ENCODE measurements around the gene RPL15. TPM values are rescaled to one million over a fixed set of nuclear protein-coding genes. Genes with fewer than 3 reads are reported as not detected.

The RPL15 gene
- total and polyA plus RNA-seq, 2 of the 13 experiments (the other 11 are each of a cell fraction or from before 2014, with no cell fraction given) = 1,297 to 3,693 TPM

GRCh38 chr3:23945913-23946687 is 29.2 kb downstream of the RPL15 start (continued):
- TF ChIP-seq SIX4 (CRISPR knock-in tag; IDR thresholded peaks at IDR 0.05) = no peak
- TF ChIP-seq ZNF576 (CRISPR knock-in tag; IDR thresholded peaks at IDR 0.05) = no peak
- no peak; the same call in 1 of the 2 replicates for TF ChIP-seq ZNF609 (CRISPR knock-in tag; IDR thresholded peaks at IDR 0.05; ENCODE audit: borderline replicate concordance)
- peak; percentile 72; the same call in 1 of the 2 replicates for TF ChIP-seq MTF2 (CRISPR knock-in tag; IDR thresholded peaks at IDR 0.05; ENCODE audit: borderline replicate concordance)
- peak; percentile 84; the same call in 1 of the 2 replicates for TF ChIP-seq DMAP1 (CRISPR knock-in tag; IDR thresholded peaks at IDR 0.05)
- TF ChIP-seq RNF2 (conservative IDR thresholded peaks at IDR 0.05; ENCODE audit: low read depth) = peak; percentile 69; the same call in 1 of the 2 replicates
- peak; percentile 57; the same call in 1 of the 2 replicates for TF ChIP-seq ZNF335 (CRISPR knock-in tag; IDR thresholded peaks at IDR 0.05)
- TF ChIP-seq ZNF660 (CRISPR knock-in tag; IDR thresholded peaks at IDR 0.05; ENCODE audit: borderline replicate concordance, low read depth) = no peak
- no peak; the same call in 1 of the 2 replicates for TF ChIP-seq ZNF281 (CRISPR knock-in tag; IDR thresholded peaks at IDR 0.05; ENCODE audit: borderline replicate concordance)
- TF ChIP-seq TFDP2 (CRISPR knock-in tag; IDR thresholded peaks at IDR 0.05) = peak; percentile 78; the same call in 1 of the 2 replicates
- no peak for TF ChIP-seq KDM6A (CRISPR knock-in tag; IDR thresholded peaks at IDR 0.05; ENCODE audit: low read depth)
- TF ChIP-seq ZNF124 (CRISPR knock-in tag; IDR thresholded peaks at IDR 0.05) = no peak
- no peak for TF ChIP-seq EZH2 (conservative IDR thresholded peaks at IDR 0.05; ENCODE audit: low read depth, low read length)
- TF ChIP-seq HMG20B (CRISPR knock-in tag; conservative IDR thresholded peaks at IDR 0.05) = no peak
- TF ChIP-seq ZSCAN29 (CRISPR knock-in tag; conservative IDR thresholded peaks at IDR 0.05) = 0 out of 2 replicates have a peak, but pooled peaks have one; percentile 42
- no peak; the same call in 1 of the 2 replicates for TF ChIP-seq NCOR1 (IDR thresholded peaks at IDR 0.05; ENCODE audit: borderline replicate concordance, low read length)
- no peak for TF ChIP-seq ZBTB44 (CRISPR knock-in tag; IDR thresholded peaks at IDR 0.05)
- peak; percentile 49; the same call in 1 of the 2 replicates for TF ChIP-seq POGZ (CRISPR knock-in tag; IDR thresholded peaks at IDR 0.05)
- TF ChIP-seq ZC3H13 (CRISPR knock-in tag; IDR thresholded peaks at IDR 0.05) = no peak
